HEK293 (cell line): ENCODE measurements around the gene PIK3R5.

Experiments used
- CTCF ChIA-PET: fragments of 350-600 bp; formaldehyde crosslinking; extraction: SDS; loops from one replicate; lab custom pipeline; 2021; ENCODE audit warnings: antibody characterized with exemption; lab: Yijun Ruan, JAX
- POLR2A ChIA-PET: fragments of 300-600 bp; formaldehyde crosslinking; extraction: SDS; loops from one replicate; lab custom pipeline; 2020; ENCODE audit warnings: antibody characterized with exemption, inconsistent platforms; lab: Yijun Ruan, JAX
- H3K27ac ChIP-seq: fragments of 200-500 bp; sonication (Bioruptor generic); 2 replicates; pipeline ENCODE4 v1.5.1; 2014; ENCODE audit warnings: low read depth, low read length, control low read depth, inconsistent platforms; ENCODE audit errors: extremely low read depth
- H3K36me3 ChIP-seq, 2 experiments: fragments of 200-500 bp in 1 of 2; sonication (Bioruptor generic) in 1 of 2; 1 replicate in 1 of 2; 2 replicates in 1 of 2; pipeline ENCODE4 v1.5.1; 2014 to 2017; ENCODE audit warnings: inconsistent platforms in 2 of 2, low read length in 2 of 2; ENCODE audit not compliant: control insufficient read depth in 2 of 2, insufficient read depth in 1 of 2
- H3K4me1 ChIP-seq: fragments of 200-500 bp; sonication (Bioruptor generic); 2 replicates; pipeline ENCODE4 v1.5.1; 2014; ENCODE audit warnings: mild to moderate bottlenecking, low read length, inconsistent platforms; ENCODE audit not compliant: control insufficient read depth, insufficient read depth
- H3K4me3 ChIP-seq: 2 replicates; pipeline ENCODE4 v1.5.1; 2011; ENCODE audit warnings: low read depth, mild to moderate bottlenecking, control low read depth, low read length, moderate library complexity
- H3K9me3 ChIP-seq: fragments of 200-500 bp; sonication (Bioruptor generic); 2 replicates; pipeline ENCODE4 v1.5.1; 2014; ENCODE audit warnings: low read depth, low read length, inconsistent platforms; ENCODE audit not compliant: control insufficient read depth, insufficient read depth
- GLI2 ChIP-seq: fragments of 450-650 bp; formaldehyde crosslinking; IDR thresholded peaks from 2 replicates; pipeline ENCODE4; 2017; ENCODE audit warnings: missing biosample characterization, missing genetic modification characterization, low read depth, borderline replicate concordance
- GLIS1 ChIP-seq: fragments of 450-650 bp; formaldehyde crosslinking; IDR thresholded peaks from 2 replicates; pipeline ENCODE4 v1.5.1; 2016; ENCODE audit warnings: missing biosample characterization, missing genetic modification characterization
- KLF10 ChIP-seq: fragments of 450-650 bp; IDR thresholded peaks from 2 replicates; pipeline ENCODE4 v1.5.1; 2018; ENCODE audit warnings: missing biosample characterization, mild to moderate bottlenecking, missing genetic modification characterization
- MZF1 ChIP-seq: fragments of 450-650 bp; formaldehyde crosslinking; IDR thresholded peaks from 2 replicates; pipeline ENCODE4 v1.5.1; 2017; ENCODE audit warnings: missing biosample characterization, missing genetic modification characterization, borderline replicate concordance
- PRDM10 ChIP-seq: fragments of 450-650 bp; formaldehyde crosslinking; IDR thresholded peaks from 2 replicates; pipeline ENCODE4 v1.5.1; 2016; ENCODE audit warnings: missing biosample characterization, missing genetic modification characterization
- PRDM6 ChIP-seq: fragments of 450-650 bp; formaldehyde crosslinking; IDR thresholded peaks from 2 replicates; pipeline ENCODE4 v1.5.1; 2017; ENCODE audit warnings: missing biosample characterization, missing genetic modification characterization
- SP7 ChIP-seq: fragments of 450-650 bp; formaldehyde crosslinking; IDR thresholded peaks from 2 replicates; pipeline ENCODE4 v1.5.1; 2016; ENCODE audit warnings: missing biosample characterization, missing genetic modification characterization
- ZBTB17 ChIP-seq: fragments of 450-650 bp; formaldehyde crosslinking; IDR thresholded peaks from 2 replicates; pipeline ENCODE4 v1.5.1; 2016; ENCODE audit warnings: missing biosample characterization, missing genetic modification characterization
- ZFP37 ChIP-seq: fragments of 450-650 bp; formaldehyde crosslinking; IDR thresholded peaks from 2 replicates; pipeline ENCODE4 v1.5.1; 2016; ENCODE audit warnings: missing biosample characterization, missing genetic modification characterization
- ZNF10 ChIP-seq: fragments of 450-650 bp; formaldehyde crosslinking; IDR thresholded peaks from 2 replicates; pipeline ENCODE4 v1.5.1; 2017; ENCODE audit warnings: missing biosample characterization, missing genetic modification characterization
- ZNF223 ChIP-seq: fragments of 450-650 bp; formaldehyde crosslinking; IDR thresholded peaks from 2 replicates; pipeline ENCODE4 v1.5.1; 2016; ENCODE audit warnings: missing biosample characterization, missing genetic modification characterization
- ZNF335 ChIP-seq: fragments of 450-650 bp; formaldehyde crosslinking; conservative IDR thresholded peaks from 2 replicates; pipeline ENCODE4 v1.5.1; 2016; ENCODE audit warnings: missing biosample characterization, missing genetic modification characterization
- ZNF366 ChIP-seq: fragments of 450-650 bp; formaldehyde crosslinking; conservative IDR thresholded peaks from 2 replicates; pipeline ENCODE4 v1.5.1; 2016; ENCODE audit warnings: missing biosample characterization, missing genetic modification characterization
- ZNF391 ChIP-seq: fragments of 450-650 bp; formaldehyde crosslinking; IDR thresholded peaks from 2 replicates; pipeline ENCODE4 v1.5.1; 2016; ENCODE audit warnings: low read depth, missing biosample characterization, missing genetic modification characterization, borderline replicate concordance
- ZNF394 ChIP-seq: fragments of 450-650 bp; formaldehyde crosslinking; IDR thresholded peaks from 2 replicates; pipeline ENCODE4 v1.5.1; 2016; ENCODE audit warnings: missing biosample characterization, missing genetic modification characterization, mild to moderate bottlenecking, moderate library complexity, borderline replicate concordance
- ZNF544 ChIP-seq: fragments of 450-650 bp; formaldehyde crosslinking; IDR thresholded peaks from 2 replicates; pipeline ENCODE4 v1.5.0; 2017; ENCODE audit warnings: missing biosample characterization, missing genetic modification characterization
- ZNF558 ChIP-seq: fragments of 450-650 bp; formaldehyde crosslinking; IDR thresholded peaks from 2 replicates; pipeline ENCODE4 v1.5.1; 2016; ENCODE audit warnings: missing biosample characterization, missing genetic modification characterization
- ZNF596 ChIP-seq: fragments of 450-650 bp; IDR thresholded peaks from 2 replicates; pipeline ENCODE4 v1.5.0; 2018; ENCODE audit warnings: missing biosample characterization, mild to moderate bottlenecking, missing genetic modification characterization, moderate library complexity
- ZNF704 ChIP-seq: fragments of 450-650 bp; formaldehyde crosslinking; IDR thresholded peaks from 2 replicates; pipeline ENCODE4 v1.5.1; 2016; ENCODE audit warnings: missing biosample characterization, missing genetic modification characterization
- ZNF785 ChIP-seq: fragments of 450-650 bp; formaldehyde crosslinking; IDR thresholded peaks from 2 replicates; pipeline ENCODE4 v1.5.1; 2016; ENCODE audit warnings: missing biosample characterization, missing genetic modification characterization
- TF ChIP-seq, protein P1 (sequence below): fragments of 450-650 bp; formaldehyde crosslinking; IDR thresholded peaks from 2 replicates; pipeline ENCODE4 v1.5.1; 2016; ENCODE audit warnings: missing biosample characterization, missing genetic modification characterization
- TF ChIP-seq, protein P2 (sequence below): fragments of 450-650 bp; IDR thresholded peaks from 2 replicates; pipeline ENCODE4 v1.5.1; 2018; ENCODE audit warnings: missing biosample characterization, mild to moderate bottlenecking, missing genetic modification characterization

Gene PIK3R5

GRCh38 chr17:8979715-8980114 lies 14.2 kb upstream of the PIK3R5 start:
- peaks cover 6% of the 10 kb centered on the region; the same call in 1 of the 2 replicates for H3K4me1 ChIP-seq
- H3K36me3 ChIP-seq, result no peaks in the 10 kb centered on the region
- no peak overlapping the region for H3K4me3 ChIP-seq
- H3K27ac ChIP-seq, result no peak overlapping the region
- TF ChIP-seq ZNF394, result no peak
- TF ChIP-seq KLF10 (tag by site-specific recombination), result no peak
- no peak for TF ChIP-seq ZNF785 (tag by site-specific recombination)
- TF ChIP-seq, protein P1, sequence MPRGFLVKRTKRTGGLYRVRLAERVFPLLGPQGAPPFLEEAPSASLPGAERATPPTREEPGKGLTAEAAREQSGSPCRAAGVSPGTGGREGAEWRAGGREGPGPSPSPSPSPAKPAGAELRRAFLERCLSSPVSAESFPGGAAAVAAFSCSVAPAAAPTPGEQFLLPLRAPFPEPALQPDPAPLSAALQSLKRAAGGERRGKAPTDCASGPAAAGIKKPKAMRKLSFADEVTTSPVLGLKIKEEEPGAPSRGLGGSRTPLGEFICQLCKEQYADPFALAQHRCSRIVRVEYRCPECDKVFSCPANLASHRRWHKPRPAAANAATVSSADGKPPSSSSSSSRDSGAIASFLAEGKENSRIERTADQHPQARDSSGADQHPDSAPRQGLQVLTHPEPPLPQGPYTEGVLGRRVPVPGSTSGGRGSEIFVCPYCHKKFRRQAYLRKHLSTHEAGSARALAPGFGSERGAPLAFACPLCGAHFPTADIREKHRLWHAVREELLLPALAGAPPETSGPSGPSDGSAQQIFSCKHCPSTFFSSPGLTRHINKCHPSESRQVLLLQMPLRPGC (tag by site-specific recombination), result no peak
- no peak for TF ChIP-seq ZNF558 (tag by site-specific recombination)
- no peak for TF ChIP-seq ZNF391
- no peak for TF ChIP-seq ZNF10 (tag by site-specific recombination)
- no peak for TF ChIP-seq ZNF704
- TF ChIP-seq PRDM10 (tag by site-specific recombination), result no peak
- TF ChIP-seq ZNF223 (tag by site-specific recombination), result no peak
- no peak for TF ChIP-seq ZNF596 (tag by site-specific recombination)
- no peak for TF ChIP-seq ZFP37 (tag by site-specific recombination)
- TF ChIP-seq ZNF335 (tag by site-specific recombination), result no peak
- TF ChIP-seq, all 188 proteins: peak for 0
- POLR2A ChIA-PET, result no interaction called here
- CTCF ChIA-PET, result interaction anchor here (0.7 kb wide), 1 partner anchor 18 kb away, joined by 4 read pairs; no protein-coding TSS in a partner anchor
- no peaks in the 10 kb centered on the region for H3K9me3 ChIP-seq

DNA sequence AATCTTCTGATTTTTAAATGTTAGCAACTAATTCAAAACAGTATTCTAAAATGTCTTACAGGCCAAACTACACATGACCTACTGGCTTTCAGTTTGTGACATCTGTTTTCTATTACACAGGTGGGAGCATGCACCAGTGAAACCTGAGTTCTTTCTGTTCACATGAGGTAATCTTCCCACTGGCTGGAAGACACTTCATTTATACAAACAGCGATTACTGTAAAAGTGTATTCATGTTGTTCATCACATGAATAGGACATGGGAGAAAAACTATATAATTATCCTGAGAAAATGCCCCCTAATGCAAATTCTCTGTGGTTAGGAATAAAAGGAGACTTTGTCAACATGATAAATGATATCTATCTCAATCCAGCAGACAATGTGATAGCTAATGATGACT lies 11.1 kb upstream of the PIK3R5 start:
- Histone ChIP-seq H3K36me3 (no peaks in the 10 kb centered on the region), H3K9me3 (no peaks in the 10 kb centered on the region), H3K4me1 (peaks cover 6% of the 10 kb centered on the region; the same call in 1 of the 2 replicates), H3K27ac (no peak overlapping the region), H3K4me3 (no peak overlapping the region)
- ChIA-PET CTCF (interaction anchor here (0.6 to 1.3 kb wide), 5 partner anchors 15 to 593 kb away, joined by 3 to 6 read pairs (median 4); no protein-coding TSS in a partner anchor), POLR2A (no interaction called here)
- TF ChIP-seq SP7 (tag by site-specific recombination) (peak; percentile 88), MZF1 (tag by site-specific recombination) (no peak), ZFP37 (tag by site-specific recombination) (no peak), PRDM6 (tag by site-specific recombination) (peak; percentile 81), GLIS1 (tag by site-specific recombination) (peak; percentile 40; the same call in 1 of the 2 replicates), GLI2 (no peak), ZNF544 (tag by site-specific recombination) (no peak), ZNF366 (tag by site-specific recombination) (0 out of 2 replicates have a peak, but pooled peaks have one; percentile 39), ZBTB17 (0 out of 2 replicates have a peak, but pooled peaks have one; percentile 36)
- TF ChIP-seq, protein P2, sequence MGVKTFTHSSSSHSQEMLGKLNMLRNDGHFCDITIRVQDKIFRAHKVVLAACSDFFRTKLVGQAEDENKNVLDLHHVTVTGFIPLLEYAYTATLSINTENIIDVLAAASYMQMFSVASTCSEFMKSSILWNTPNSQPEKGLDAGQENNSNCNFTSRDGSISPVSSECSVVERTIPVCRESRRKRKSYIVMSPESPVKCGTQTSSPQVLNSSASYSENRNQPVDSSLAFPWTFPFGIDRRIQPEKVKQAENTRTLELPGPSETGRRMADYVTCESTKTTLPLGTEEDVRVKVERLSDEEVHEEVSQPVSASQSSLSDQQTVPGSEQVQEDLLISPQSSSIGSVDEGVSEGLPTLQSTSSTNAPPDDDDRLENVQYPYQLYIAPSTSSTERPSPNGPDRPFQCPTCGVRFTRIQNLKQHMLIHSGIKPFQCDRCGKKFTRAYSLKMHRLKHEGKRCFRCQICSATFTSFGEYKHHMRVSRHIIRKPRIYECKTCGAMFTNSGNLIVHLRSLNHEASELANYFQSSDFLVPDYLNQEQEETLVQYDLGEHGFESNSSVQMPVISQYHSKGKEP (tag by site-specific recombination), result peak; percentile 28; the same call in 1 of the 2 replicates
